ENCODE data around the gene BFSP1. TPM values are rescaled to one million over a fixed set of nuclear protein-coding genes. Genes with fewer than 3 reads are reported as not detected.

The BFSP1 gene
- total and polyA plus RNA-seq, 2 experiments from 2014 or later, result 2.0 to 2.3 TPM

- Histone ChIP-seq H4K20me1 (ENCODE audit: insufficient read depth, poor library complexity, severe bottlenecking) (no peaks in the 10 kb centered on the region), H3K79me2 (no peaks in the 10 kb centered on the region), H3K27ac (no peak overlapping the region), H2AFZ (no peak overlapping the region), H3K4me2 (no peak overlapping the region), H3K27me3 (no peaks in the 10 kb centered on the region), H3K9me3 (ENCODE audit: low read depth) (no peaks in the 10 kb centered on the region), H3K36me3 (replicated peaks; ENCODE audit: insufficient read depth, low read depth) (no peaks in the 10 kb centered on the region), H3K9me2 (replicated peaks; ENCODE audit: insufficient read depth) (no peaks in the 10 kb centered on the region), H3K4me3 (no peak overlapping the region), H3K4me1 (ENCODE audit: insufficient read depth) (no peaks in the 10 kb centered on the region)
- DNase-seq (ENCODE audit: low spot score), result no peak
- 66% methylated on average over 5 of the region's 5 CpGs for WGBS (ENCODE audit: low lambda C conversion rate, missing lambda C conversion rate)
- TF ChIP-seq EZH2 (IDR thresholded peaks at IDR 0.05; ENCODE audit: borderline replicate concordance) (no peak), EZH2phosphoT487 (IDR thresholded peaks at IDR 0.05; ENCODE audit: low read depth, severe bottlenecking, unreplicated experiment) (no peak)
- TF ChIP-seq, protein P1, sequence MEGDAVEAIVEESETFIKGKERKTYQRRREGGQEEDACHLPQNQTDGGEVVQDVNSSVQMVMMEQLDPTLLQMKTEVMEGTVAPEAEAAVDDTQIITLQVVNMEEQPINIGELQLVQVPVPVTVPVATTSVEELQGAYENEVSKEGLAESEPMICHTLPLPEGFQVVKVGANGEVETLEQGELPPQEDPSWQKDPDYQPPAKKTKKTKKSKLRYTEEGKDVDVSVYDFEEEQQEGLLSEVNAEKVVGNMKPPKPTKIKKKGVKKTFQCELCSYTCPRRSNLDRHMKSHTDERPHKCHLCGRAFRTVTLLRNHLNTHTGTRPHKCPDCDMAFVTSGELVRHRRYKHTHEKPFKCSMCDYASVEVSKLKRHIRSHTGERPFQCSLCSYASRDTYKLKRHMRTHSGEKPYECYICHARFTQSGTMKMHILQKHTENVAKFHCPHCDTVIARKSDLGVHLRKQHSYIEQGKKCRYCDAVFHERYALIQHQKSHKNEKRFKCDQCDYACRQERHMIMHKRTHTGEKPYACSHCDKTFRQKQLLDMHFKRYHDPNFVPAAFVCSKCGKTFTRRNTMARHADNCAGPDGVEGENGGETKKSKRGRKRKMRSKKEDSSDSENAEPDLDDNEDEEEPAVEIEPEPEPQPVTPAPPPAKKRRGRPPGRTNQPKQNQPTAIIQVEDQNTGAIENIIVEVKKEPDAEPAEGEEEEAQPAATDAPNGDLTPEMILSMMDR (IDR thresholded peaks at IDR 0.05; ENCODE audit: poor library complexity), result no peak
These were observed 32.1 kb downstream of the BFSP1 start for GRCh38 chr20:17499041-17499440.

DNA sequence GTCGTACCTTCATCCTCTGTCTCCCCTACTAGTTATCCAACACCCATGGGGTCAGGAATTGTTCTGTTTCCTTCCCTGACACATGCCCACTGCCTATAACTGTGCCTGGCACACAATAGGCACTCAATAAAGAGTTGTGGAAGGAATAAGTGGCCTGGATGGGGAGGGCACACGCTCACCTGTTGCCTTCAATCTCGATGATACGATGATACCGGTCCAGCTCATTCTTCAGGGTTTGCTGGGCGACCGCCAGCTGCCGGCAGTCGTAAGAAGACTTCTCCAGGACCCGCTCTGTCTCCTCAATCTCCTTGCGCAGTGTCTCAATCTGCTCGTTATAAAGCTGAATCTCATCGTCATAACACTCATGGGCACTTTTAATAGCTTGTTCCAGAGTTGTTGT is 32.5 kb downstream of the BFSP1 start:
- TF ChIP-seq EZH2 (IDR thresholded peaks at IDR 0.05; ENCODE audit: borderline replicate concordance), result no peak
- TF ChIP-seq, protein P1 (IDR thresholded peaks at IDR 0.05; ENCODE audit: poor library complexity), result no peak
- H2AFZ ChIP-seq, result no peak overlapping the region
- H3K79me2 ChIP-seq, result no peaks in the 10 kb centered on the region
- no peaks in the 10 kb centered on the region for H3K4me1 ChIP-seq (ENCODE audit: insufficient read depth)
- no peaks in the 10 kb centered on the region for H3K9me3 ChIP-seq (ENCODE audit: low read depth)
- no peak overlapping the region for H3K27ac ChIP-seq
- H3K4me3 ChIP-seq, result no peak overlapping the region
- H4K20me1 ChIP-seq (ENCODE audit: insufficient read depth, poor library complexity, severe bottlenecking), result no peaks in the 10 kb centered on the region
- no peak for DNase-seq (ENCODE audit: low spot score)
- no peak overlapping the region for H3K4me2 ChIP-seq
- H3K9me2 ChIP-seq (replicated peaks; ENCODE audit: insufficient read depth), result no peaks in the 10 kb centered on the region
- WGBS (ENCODE audit: low lambda C conversion rate, missing lambda C conversion rate), result 95% methylated on average over 13 of the region's 13 CpGs
- no peaks in the 10 kb centered on the region for H3K36me3 ChIP-seq (replicated peaks; ENCODE audit: insufficient read depth, low read depth)
- no peaks in the 10 kb centered on the region for H3K27me3 ChIP-seq

DNA sequence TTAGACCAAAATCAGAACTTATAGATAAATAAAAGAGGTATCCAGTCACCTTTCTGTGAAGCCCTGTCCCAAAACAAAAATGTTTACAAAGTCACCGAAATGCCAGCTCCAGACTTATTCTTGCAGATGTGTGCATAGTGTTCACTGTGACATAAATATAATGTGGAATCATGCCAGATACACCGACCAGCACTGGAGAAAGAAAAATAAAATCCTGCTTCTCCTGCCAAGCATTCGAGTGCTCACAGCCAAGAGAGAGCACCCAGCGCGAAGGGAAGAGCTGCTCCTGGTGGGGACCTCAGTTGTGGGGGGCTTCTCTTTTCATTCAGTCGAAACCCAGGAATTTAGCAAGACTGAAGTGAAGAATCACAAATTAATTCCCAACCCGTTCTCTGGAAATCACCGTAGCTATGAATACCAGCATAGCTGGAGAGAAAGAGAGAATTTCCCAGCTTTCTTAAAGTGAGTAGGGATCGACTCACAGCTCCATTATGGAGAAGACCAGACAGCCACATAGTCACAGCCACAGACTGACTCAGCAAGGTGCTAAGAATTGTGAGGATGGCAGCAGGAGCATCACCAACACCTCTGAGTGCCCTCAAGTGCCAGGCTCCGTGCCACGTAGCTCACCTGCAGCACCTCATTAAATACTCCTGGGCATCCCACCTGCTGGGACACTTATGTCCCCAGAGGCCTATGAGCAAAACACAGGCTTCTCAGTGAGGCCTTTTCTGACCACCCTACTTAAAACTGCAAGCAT is 33.2 kb downstream of the BFSP1 start:
- DNase-seq (ENCODE audit: low spot score), result no peak
- no peaks in the 10 kb centered on the region for H4K20me1 ChIP-seq (ENCODE audit: insufficient read depth, poor library complexity, severe bottlenecking)
- 71% methylated on average over 11 of the region's 11 CpGs for WGBS (ENCODE audit: low lambda C conversion rate, missing lambda C conversion rate)
- H3K36me3 ChIP-seq (replicated peaks; ENCODE audit: insufficient read depth, low read depth), result no peaks in the 10 kb centered on the region
- H3K9me3 ChIP-seq (ENCODE audit: low read depth), result no peaks in the 10 kb centered on the region
- H3K9me2 ChIP-seq (replicated peaks; ENCODE audit: insufficient read depth), result no peaks in the 10 kb centered on the region
- no peak overlapping the region for H3K27ac ChIP-seq
- H3K4me1 ChIP-seq (ENCODE audit: insufficient read depth), result no peaks in the 10 kb centered on the region
- no peak overlapping the region for H3K4me2 ChIP-seq
- no peak overlapping the region for H2AFZ ChIP-seq
- H3K79me2 ChIP-seq, result no peaks in the 10 kb centered on the region
- H3K4me3 ChIP-seq, result no peak overlapping the region
- no peaks in the 10 kb centered on the region for H3K27me3 ChIP-seq
- TF ChIP-seq EZH2 (IDR thresholded peaks at IDR 0.05; ENCODE audit: borderline replicate concordance) (no peak), EZH2phosphoT487 (IDR thresholded peaks at IDR 0.05; ENCODE audit: low read depth, severe bottlenecking, unreplicated experiment) (no peak)
- TF ChIP-seq, protein P1 (IDR thresholded peaks at IDR 0.05; ENCODE audit: poor library complexity), result no peak

Data from hepatocyte (in vitro differentiated cells).